ENCODE measurements around the gene KLK11. TPM values are rescaled to one million over a fixed set of nuclear protein-coding genes. Genes with fewer than 3 reads are reported as not detected.

KLK11 gene
- total and polyA plus RNA-seq, 11 donors = 0.32 to 19.1 (median 0.38) TPM; not detected in 7

DNA sequence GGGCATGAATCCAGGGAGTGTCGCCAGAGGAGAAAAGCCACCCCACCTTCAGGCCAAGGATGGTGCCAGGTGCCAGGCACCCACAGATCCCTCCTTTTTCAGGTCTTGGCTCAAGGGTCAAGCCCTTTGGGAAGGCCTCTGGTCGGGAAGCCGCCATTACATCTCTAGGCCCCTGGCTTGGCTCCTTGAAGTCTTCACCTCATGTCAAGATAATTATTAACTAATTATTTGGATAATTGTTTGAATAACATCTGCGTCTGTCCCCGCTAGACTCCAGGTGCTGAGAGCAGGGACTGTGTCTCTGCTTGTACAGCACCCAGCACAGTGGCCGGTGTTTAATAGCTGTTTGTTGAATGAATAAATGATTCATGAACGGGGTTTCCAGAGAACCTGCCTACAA, 37.2 kb upstream of the KLK11 start:
- ATAC-seq (no peak), DNase-seq (no peak)
- H3K4me3 ChIP-seq = no peak overlapping the region
- no peaks in the 10 kb centered on the region for H3K36me3 ChIP-seq
- 80 to 98% (median 92%) methylated on average over 7 of the region's 7 CpGs for WGBS, 4 donors
- intact Hi-C loops (cut with DNase I) = no loop called here
- H3K27ac ChIP-seq = no peak overlapping the region
- H3K4me1 ChIP-seq = peaks cover 0 to 15% (median 5%) of the 10 kb centered on the region in 12 donors
- TF ChIP-seq POLR2A (IDR thresholded peaks at IDR 0.05) = no peak
- TF ChIP-seq, protein P1, sequence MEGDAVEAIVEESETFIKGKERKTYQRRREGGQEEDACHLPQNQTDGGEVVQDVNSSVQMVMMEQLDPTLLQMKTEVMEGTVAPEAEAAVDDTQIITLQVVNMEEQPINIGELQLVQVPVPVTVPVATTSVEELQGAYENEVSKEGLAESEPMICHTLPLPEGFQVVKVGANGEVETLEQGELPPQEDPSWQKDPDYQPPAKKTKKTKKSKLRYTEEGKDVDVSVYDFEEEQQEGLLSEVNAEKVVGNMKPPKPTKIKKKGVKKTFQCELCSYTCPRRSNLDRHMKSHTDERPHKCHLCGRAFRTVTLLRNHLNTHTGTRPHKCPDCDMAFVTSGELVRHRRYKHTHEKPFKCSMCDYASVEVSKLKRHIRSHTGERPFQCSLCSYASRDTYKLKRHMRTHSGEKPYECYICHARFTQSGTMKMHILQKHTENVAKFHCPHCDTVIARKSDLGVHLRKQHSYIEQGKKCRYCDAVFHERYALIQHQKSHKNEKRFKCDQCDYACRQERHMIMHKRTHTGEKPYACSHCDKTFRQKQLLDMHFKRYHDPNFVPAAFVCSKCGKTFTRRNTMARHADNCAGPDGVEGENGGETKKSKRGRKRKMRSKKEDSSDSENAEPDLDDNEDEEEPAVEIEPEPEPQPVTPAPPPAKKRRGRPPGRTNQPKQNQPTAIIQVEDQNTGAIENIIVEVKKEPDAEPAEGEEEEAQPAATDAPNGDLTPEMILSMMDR (IDR thresholded peaks at IDR 0.05) = no peak
- peaks cover 0 to 38% (median 8%) of the 10 kb centered on the region in 9 donors for H3K27me3 ChIP-seq
- H3K9me3 ChIP-seq = no peaks in the 10 kb centered on the region

DNA sequence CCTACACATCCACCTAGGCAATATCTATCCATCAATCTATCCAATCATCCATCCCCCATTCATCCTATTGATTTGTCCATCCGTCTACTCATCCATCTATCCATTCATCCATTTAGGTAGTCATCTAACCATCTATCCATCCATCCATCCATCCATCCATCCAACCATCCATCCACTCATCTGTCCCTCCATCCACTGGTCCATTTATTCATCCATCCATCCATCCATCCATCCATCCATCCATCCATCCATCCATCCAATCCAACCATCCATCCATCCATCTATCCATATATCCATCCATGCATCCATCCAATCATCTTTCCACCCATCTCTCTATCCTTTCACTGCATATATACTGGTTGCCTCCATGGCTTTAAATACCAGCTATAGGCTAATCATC, 34.6 kb upstream of the KLK11 start:
- intact Hi-C loops (cut with DNase I) = no loop called here
- TF ChIP-seq POLR2A (IDR thresholded peaks at IDR 0.05) = no peak
- TF ChIP-seq, protein P1 (IDR thresholded peaks at IDR 0.05) = no peak
- Histone ChIP-seq H3K4me1 (peaks cover 0 to 15% (median 5%) of the 10 kb centered on the region in 12 donors), H3K27ac (no peak overlapping the region), H3K9me3 (no peaks in the 10 kb centered on the region), H3K36me3 (no peaks in the 10 kb centered on the region), H3K4me3 (no peak overlapping the region), H3K27me3 (peaks cover 0 to 34% (median 8%) of the 10 kb centered on the region in 9 donors)
- no peak for ATAC-seq
- DNase-seq = no peak
- WGBS, 4 donors = 0% methylated on average over 1 of the region's 1 CpG

DNA sequence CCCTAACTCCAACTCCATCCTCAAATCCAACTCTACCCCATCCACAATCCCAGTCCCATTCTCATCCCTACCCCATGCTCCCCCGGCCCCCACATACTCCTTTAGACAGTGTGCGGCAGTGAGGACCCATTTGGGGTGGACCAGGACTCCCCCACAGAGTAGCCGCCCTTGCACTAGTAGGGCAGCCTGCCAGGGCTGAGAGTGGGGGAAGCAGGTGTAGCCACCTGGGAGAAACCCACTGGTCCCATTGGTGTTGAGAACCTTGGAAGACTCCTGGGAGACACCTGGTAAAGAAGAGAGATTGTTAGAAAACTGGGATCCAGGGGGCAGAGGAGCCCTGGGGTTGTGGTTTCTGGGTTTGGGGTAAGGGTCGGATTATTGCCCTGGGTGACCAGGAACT, 33.9 kb upstream of the KLK11 start:
- TF ChIP-seq, protein P1 (IDR thresholded peaks at IDR 0.05) = no peak
- TF ChIP-seq POLR2A (IDR thresholded peaks at IDR 0.05) = no peak
- intact Hi-C loops (cut with DNase I) = no loop called here

DNA sequence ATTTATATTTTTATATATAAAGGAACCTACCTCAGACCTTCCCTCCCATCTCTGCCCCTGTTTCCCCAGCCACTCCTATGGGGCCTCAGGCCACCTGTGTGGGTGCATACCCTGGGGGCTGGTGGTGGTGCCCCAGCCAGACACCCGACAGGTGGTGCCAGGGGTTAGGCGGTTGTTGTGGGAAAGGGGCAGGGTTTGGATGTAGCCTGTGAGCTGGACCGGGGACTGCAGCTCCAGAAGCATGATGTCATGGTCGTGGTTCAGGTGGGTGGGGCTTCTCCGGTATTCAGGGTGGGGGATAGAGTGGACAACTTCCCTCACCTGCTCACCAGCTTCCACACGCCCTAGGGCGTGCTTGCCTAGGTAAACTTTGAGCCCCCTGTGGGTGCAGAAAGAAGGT, 33.3 kb upstream of the KLK11 start:
- no peak for TF ChIP-seq POLR2A (IDR thresholded peaks at IDR 0.05)
- TF ChIP-seq, protein P1 (IDR thresholded peaks at IDR 0.05) = no peak
- Histone ChIP-seq H3K9me3 (no peaks in the 10 kb centered on the region), H3K27me3 (peaks cover 0 to 21% (median 7%) of the 10 kb centered on the region in 9 donors), H3K4me3 (no peak overlapping the region), H3K27ac (no peak overlapping the region), H3K4me1 (peaks cover 0 to 3% (median under 1%) of the 10 kb centered on the region in 12 donors), H3K36me3 (no peaks in the 10 kb centered on the region)
- DNase-seq (no peak), ATAC-seq (no peak)
- intact Hi-C loops (cut with DNase I) = no loop called here
- 75 to 84% (median 80%) methylated on average over 7 of the region's 7 CpGs for WGBS, 4 donors

More for the DNA sequence above, 33.9 kb upstream of the KLK11 start:
- no peaks in the 10 kb centered on the region for H3K36me3 ChIP-seq
- peaks cover 0 to 10% (median 5%) of the 10 kb centered on the region in 12 donors for H3K4me1 ChIP-seq
- H3K4me3 ChIP-seq = no peak overlapping the region
- WGBS, 4 donors = 62 to 70% (median 66%) methylated on average over 4 of the region's 4 CpGs
- H3K27me3 ChIP-seq = peaks cover 0 to 28% (median 8%) of the 10 kb centered on the region in 9 donors
- H3K27ac ChIP-seq = no peak overlapping the region
- ATAC-seq (no peak), DNase-seq (no peak)
- no peaks in the 10 kb centered on the region for H3K9me3 ChIP-seq
